NCI-H146 treated with DMSO at 0.1 percent for 48 hours (cell line): ENCODE data around the gene SLX4IP.

Source experiments
- DNase-seq: peaks from one replicate; lab custom pipeline; 2025; ENCODE audit not compliant: unreplicated experiment; lab: John Stamatoyannopoulos, UW

SLX4IP gene

DNA sequence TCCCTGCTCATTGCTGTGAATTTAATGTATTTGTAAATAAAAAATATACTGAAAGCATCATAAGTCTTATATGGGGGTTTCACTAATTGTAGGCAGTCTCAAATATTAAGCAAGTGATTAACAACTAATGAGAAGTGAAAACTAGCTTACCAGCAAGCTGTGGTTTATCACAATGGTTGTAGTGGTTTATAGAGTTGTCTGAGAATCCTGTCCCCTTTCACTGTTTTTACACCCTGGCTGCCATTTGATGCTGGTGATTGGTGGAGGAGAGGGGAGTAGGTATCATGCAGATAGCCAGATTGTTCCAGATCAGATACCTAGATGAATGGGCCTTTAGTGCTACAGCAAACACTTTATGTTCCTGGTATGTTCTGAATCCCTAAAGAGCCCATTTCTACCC lies 7.1 kb upstream of the SLX4IP start:
- no peak for DNase-seq

DNA sequence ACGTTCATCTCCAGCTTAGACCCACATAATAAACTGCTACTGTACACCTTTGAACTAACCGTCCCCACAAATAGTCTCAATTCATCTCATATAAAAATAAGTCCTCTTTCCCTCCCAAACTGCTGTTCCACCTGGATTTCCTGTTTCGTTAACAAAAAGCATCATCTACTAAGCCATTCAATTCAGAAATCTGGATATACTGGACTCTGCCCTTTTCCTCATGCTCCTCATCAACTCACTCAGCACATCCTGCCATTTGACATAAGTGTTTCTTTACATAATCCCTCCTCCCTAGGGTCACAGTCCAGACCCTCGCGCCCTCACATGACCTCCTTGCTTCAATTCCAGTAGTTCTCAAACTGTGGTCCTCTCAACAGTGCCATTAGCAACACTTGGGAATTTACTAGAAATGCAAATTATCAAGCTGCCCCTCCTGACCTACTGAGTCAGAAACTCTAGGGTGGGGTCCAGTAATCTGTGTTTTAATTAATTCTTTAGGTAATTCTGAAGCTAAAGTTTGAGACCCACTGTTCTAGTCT lies 5.6 kb upstream of the SLX4IP start:
- DNase-seq = no peak

DNA sequence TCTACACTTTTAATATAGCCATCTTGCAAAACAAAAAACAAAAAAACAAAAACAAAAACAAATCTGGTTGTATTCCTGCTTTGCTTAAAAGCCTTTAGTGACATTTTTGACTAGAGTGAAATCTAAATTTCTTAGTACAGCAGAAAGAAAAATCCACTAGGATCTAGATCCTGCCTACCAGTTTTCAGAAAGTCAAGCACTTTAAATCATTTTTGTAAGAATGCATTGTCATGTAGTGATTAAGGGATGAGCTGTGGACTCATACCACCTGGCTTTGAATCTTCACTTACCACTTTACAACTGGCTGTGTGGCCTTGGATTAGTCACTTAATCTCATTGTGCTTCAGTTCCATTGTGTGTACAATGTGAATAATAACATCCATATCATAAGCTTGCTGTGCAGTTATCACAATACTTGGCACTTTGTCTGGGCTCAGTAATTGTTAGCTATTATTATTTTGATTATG lies 5.1 kb upstream of the SLX4IP start:
- DNase-seq = no peak

DNA sequence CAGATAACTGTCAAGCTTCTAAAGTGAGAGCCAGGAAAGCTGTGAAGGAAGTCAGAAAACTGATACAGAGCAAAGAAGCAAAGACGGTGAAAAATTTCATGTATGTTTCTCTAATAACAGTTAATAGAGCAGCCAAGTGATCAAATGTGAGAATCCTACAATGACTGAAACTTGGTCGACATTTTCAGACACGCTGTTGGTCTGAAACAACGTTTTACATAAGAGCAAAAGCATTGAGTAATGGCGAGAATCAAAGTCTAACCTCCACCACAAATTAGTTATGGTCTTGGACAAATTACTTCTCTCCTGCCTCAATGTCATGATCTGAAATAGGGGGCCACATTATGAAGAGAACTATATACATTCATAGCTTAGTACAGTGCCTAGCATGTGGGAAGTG lies 4.4 kb upstream of the SLX4IP start:
- DNase-seq = no peak

GRCh38 chr20:10432079-10432478 lies 3.0 kb upstream of the SLX4IP start:
- DNase-seq = no peak

GRCh38 chr20:10433014-10433622 lies 2.0 kb upstream of the SLX4IP start:
- peak; percentile 72 for DNase-seq

DNA sequence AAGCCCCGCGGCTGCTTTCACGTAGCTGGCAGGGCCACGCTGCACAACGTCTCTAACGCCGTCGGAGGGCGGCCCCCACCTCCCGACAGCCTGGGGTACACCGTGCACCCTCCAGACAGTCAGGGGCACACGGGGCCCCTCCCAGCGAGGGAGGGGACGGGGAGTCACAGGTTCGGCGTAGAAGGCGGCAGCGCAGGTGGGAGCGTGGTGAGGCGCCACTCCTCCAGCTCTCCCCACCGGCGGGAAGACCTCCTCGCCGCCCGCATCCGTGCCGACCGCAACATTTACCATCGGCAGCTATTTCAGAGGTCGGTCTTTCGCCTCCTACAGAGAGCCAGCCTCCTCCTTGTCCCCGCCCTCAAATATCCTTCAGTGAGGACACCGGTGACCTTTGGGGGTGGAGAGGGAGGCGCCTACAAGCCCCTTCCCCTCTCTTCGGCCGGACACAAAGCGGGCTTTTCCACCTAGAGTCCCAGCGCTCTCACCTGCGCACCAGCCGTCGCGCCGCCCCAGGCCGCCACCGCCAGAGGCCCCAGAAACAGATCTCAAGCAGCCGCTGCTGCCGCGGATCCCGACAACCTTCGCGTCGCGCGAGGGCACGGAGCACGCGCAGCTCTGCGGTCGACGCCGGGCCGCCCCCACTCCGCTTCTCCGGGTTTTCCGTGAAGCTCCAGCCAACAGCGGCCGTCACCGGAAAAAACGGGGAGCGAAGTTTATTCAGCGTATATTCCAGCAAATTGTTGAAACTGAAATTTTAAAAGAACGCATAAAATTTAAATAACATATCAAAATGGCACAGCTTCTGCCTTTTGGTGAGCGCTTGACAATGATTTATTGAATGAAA lies 1.3 kb upstream of the SLX4IP start, which contains the start of gene MKKS:
TSS of gene MKKS (minus strand) at position 600 of the 844 bp plus-strand sequence. CDS start 20,708 bp downstream, outside the sequence.
- DNase-seq = peak; percentile 96

DNA sequence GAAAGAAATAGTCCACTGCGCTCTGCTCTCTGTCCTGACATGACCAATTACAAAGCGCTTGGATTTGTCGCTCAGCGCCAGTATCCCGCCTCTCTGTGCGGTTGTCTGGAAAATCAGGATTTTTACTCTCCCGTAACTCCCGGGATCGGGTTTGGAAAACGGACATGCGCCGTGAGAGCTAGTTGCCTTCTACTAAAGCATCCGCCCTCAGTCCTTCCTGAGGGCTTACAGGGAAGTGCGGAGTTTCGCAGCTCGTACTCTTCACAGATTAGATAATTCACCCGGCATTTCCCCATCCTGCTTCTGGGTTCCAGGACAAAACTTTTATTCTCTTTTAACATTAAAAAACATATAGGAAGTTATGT lies 656 bp upstream of the SLX4IP start:
- peak; percentile 98 for DNase-seq

DNA sequence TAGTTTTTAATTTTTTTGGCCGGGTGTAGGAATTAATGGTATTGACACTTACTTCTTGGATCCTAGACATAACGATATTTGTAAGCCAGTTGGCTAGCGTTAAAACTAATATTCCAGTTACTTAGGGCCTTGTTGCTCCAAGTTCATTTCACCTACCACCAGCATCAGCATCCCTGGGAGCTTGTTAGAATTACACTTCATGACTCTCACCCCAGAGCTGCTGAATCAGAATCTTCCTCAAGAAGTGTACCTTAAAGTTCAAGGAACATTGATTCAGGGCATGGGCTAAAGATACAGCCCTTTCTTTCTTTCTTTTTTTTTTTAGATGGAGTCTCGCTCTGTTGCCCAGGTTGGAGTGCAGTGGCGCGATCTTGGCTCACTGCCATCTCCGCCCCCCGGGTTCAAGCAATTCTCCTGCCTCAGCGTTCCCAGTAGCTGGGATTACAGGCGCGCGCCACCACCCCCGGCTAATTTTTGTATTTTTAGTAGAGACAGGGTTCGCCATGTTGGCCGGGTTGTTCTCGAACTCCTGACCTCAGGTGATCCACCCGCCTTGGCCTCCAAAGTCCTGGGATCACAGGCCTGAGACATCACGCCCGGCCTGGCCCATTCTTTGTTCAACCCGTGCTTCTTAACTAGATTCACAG lies 1.1 kb downstream of the SLX4IP start:
- no peak for DNase-seq

- no peak for DNase-seq
Measured at GRCh38 chr20:10438217-10438616, 3.1 kb downstream of the SLX4IP start.

DNA sequence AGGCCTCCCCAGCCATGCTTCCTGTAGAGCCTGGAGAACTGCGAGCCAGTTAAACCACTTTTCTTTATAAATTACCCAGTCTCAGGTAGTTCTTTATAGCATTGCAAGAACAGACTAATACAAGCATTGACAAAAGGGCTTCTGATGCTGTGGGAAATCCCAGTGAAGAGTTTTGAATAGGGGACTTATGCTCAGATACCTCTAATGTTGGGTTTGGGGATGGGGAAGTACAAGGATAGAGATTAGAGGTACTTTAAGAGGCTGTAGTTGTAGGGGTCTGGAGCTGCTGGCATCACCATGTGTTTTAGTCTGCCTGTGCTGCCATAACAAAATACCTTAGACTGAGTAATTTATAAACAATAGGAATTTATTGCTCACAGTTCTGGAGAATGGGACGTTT lies 8.8 kb downstream of the SLX4IP start:
- DNase-seq = no peak

- DNase-seq = no peak
Measured at GRCh38 chr20:10445758-10446157, 10.7 kb downstream of the SLX4IP start.

GRCh38 chr20:10447028-10447427 lies 11.9 kb downstream of the SLX4IP start:
- DNase-seq = peak; percentile 58

DNA sequence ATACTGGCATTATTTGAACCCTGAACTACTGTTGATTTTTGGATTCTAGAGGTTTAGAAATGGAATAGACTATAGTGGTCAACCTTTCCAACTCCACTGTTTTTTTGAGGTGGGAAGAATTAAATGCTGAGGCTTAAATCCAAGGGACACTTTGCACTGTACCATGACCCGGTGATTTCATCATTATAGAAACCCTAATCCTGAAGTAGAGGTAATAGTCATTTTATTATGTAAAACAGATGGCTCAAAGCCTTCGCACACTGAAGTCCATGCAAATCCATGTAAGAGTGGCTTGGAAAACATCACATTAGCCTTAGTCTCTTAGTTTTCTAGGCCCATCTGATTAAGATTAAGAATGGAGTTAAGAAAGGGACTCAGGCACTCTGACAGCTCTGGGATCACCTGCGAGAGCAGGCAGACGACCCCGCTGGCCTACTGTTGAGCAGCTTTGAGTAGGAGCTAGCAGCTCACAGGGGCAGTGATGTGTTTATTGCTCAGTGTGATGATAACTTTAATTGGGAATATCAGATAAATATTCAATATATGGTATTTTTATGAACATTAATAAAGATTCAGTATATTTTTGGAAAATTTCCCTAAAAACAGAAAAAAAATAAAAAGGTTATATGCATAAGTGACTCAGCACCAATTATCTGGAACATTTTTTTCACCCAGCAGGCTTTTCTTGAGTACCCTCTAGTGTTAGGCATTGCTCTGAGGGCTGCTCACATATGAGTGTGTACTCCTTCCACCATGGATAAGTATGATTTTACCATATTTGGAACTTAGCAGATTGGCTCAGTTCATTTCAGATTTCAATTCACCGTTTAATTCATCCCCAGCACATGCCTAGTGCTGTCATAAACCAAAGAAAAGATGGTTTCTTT lies 13.4 kb downstream of the SLX4IP start:
- DNase-seq = no peak

- no peak for DNase-seq
Measured at GRCh38 chr20:10449270-10449669, 14.2 kb downstream of the SLX4IP start.

DNA sequence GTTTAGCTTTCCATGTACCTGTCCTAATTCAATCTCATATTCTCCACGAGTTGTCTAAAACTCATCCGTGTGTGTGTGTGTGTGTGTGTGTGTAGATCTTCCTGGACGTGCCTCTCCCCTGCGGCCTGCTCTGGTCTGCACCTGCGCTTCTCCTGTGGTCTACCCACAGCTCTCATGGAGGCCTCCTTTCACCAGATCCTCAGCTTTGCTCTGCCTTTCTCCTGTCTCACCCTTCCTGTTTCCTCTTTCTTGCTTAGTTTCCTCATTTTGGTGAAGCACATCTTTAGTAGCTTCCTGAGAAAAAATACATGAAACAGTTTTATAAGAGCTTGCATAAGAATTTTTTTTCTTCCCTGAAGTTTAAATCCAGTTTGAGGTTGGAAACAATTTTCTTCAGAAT lies 18.1 kb downstream of the SLX4IP start:
- DNase-seq = peak; percentile 22

- DNase-seq = peak; percentile 19
Measured at GRCh38 chr20:10454151-10454750, 19.1 kb downstream of the SLX4IP start.

DNA sequence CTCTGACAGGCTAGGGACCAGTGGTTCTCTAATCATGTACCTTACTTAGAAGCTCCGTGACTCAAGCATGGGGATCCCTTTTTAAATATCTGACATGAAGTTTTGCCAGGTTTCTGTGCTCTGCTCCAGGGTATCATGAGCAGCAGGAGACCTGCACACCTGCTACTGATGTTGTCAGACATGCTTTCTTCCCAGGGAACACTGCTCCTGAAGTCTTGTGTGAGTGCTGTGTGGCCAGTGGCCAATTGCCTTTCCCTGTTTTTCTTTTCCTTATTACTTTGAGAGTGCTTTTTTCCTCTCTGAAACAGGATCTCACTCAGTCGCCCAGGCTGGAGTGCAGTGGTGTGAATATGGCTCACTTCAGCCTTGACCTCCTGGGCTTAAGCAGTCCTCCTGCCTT lies 26.4 kb downstream of the SLX4IP start:
- DNase-seq = no peak

GRCh38 chr20:10462516-10462915 lies 27.4 kb downstream of the SLX4IP start:
- DNase-seq = no peak

DNA sequence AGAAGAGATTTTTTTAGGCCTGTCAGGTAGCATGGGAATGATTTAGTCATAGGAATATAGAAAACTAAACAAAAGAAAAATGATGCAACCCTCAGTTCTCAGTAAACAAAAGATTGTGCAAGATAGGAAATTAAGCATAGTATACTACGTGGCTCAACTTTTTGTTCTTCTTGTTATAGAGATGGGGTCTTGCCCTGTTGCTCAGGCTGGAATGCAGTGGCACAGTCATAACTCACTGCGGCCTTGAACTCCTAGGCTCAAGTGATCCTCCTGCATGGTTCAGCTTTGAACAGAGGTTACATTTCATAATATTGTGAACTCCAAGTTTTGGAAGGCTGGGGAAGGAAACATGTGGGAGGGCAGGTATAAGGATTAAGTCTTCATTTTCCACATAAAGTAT lies 28.5 kb downstream of the SLX4IP start:
- no peak for DNase-seq
